CMK (cell line): ENCODE measurements around the gene MAPT.
"Not testable (repeated sequence)": the region's sequence is repeated elsewhere in the genome, so short reads cannot be mapped to it uniquely, and the experiment has no call there.

Experiments
- DNase-seq: peaks from one replicate; pipeline ENCODE4 v3.0.0-alpha.2; 2010; ENCODE audit warnings: low read depth

MAPT gene

DNA sequence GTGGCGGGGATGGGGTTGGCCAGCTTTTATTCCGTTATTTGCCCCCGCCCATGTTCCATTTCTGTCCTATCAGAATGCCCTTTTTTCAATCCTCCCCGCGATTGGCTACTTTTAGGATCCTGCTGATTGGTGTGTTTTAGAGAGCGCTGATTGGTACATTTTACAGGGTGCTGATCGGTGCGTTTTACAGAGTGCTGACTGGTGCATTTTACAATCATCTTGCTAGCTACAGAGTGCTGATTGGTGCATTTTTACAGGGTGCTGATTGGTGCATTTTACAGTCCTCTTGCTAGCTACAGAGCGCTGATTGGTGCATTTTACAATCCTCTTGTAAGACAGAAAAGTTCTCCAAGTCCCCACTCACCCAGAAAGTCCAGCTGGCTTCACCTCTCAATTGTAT lies 32.2 kb upstream of the MAPT start:
- not testable (repeated sequence) for DNase-seq

DNA sequence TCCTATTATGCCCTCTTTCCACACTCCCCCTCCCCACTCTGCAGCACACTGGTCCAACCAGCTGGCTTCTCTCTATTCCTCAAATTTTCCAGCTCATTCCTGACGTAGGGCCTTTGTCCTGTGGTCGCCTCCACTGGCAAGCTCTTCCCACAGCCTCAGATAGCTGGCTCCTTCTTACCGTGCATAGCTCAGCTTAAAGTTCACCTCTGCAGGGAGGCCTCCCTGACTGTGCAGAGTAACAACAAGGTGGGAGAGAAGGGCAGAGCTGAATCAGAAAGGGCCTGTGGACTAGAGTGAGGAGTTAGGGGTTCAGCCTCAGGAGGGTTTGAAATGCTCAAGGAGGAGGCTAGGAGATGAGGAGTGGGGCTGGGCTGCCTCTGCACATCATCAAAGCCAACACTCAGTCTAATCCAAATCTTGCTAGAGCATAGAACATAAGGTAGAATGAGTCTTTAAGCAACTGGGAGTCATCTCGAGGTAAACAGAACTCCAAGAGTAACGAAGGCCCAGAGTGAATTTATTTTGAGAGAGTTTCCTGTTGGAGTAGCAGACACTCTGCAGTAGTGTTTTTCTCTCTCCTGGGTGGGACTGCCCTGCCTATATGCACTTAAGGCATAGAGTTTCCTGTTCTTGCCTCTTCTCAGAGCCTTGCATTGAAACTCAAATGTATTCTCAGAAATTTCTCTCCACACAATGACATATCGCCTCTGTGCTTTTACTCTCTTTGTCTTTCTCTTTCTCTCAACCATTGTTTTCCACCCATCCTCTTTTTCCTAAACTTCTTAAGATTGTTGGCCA lies 30.3 kb upstream of the MAPT start:
- no peak for DNase-seq

DNA sequence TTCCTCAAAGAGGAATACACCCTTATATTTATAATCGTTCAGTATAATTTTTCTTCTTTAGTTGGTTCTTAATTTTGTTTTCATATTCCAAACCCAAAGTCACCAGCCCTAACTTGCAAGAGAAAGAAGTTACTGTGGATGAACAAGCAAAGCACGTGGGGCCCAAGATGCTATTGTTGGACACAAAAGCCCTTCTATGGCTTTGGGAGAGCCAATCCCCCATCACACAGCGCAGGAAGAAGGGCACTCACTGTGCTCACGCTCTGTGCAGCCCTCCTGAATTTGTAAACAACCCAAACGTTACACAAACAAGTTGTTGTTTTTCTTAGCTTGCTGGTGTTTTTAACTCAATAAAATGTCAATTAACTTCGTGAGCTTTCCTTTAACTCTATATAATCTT lies 27.2 kb upstream of the MAPT start:
- DNase-seq, result no peak

DNA sequence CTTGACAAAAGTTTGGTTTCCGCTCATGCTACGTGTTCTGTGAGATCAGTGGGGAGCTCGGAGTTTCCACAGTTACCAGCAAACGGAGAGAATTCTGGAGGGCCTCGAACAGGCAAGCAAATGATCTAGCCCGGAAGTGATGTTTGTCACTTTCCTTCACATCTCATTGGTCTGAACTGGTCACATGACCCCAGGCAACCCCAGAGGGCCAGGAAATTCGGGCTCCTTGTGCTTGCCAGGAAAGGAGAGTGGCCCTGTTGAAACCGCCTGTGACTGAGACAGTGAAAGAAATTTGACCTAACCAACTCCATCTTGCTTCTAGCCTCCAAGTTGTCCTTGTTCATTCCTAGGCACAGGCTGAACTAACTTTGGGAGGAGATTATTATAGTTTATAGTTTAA lies 26.7 kb upstream of the MAPT start:
- peak; percentile 4 for DNase-seq

DNA sequence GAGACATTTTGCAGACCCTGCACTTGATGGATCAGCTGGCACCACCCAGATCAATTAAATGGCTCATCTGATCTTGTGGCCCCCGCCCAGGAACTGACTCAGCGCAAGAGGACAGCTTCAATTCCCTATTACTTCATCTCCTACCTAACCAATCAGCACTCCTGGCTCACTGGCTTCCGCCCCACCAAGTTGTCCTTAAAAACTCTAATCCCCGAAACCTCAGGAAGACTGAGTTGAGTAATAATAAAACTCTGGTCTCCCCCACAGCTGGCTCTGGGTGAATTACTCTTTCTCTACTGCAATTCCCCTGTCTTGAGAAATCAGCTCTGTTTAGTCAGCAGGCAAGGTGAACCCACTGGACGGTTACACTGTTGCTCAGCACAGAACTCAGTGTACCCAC lies 26.1 kb upstream of the MAPT start:
- DNase-seq, result no peak

DNA sequence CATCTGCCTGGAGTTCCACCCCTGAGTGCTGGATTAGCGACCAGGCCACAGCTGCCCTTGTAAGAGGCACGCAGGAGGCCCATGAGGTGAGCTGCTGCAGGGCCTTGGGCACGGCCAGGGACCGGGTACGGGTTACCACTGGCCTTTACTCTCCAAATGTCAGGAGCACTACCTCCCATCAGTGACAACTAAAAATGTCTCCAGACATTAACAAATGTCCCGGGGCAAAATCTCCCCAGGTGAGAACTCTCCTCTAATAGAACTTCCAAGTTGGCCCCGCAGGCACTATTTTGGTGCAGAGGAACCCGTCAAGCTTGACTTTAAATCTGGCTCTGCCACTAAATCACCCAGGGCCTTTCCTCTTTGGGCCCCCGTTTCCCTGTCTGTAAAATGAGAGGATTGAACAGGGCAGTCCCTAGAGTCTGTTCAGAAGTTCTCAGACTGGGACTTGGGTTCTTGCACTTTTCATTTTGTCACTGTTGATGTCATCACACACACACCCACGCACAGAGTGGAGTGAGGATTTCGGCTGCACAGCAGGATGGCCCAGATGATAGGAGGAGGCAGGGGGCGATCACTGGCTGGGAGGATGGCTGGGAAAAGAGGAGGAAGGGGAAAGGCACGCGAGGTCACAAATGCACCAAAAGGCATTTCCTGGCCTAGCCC lies 24.5 kb upstream of the MAPT start:
- DNase-seq, result no peak

DNA sequence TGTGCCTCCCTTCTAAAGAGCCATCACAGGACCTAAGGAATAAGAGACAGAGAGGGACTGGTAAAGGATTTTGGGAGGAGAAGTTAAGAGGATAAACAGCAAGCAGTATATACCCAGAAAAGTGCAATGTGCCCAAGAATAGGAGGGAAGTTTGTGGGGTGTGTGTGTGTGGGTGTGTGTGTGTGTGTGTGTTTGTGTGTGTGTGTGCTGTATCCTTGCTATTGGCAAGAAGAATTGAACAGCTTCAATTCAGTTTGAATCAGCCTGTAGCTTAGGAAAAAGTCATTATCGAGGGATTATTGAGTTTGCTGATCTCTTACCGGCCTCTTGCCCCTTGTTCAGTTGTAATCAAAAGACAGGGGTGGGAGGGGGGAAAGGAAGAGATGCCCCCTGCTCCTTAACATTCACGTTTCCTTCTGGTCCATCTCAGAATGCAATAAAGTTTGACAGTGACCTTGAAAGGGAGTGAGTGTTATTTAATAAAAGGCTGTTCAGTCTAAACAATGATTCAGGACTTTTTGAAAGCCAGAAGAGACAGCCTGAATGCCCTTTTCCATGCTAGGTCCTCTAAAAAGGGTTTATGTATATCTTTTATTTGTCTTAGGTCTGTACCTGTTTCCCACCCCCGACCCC lies 23.9 kb upstream of the MAPT start:
- no peak for DNase-seq

DNA sequence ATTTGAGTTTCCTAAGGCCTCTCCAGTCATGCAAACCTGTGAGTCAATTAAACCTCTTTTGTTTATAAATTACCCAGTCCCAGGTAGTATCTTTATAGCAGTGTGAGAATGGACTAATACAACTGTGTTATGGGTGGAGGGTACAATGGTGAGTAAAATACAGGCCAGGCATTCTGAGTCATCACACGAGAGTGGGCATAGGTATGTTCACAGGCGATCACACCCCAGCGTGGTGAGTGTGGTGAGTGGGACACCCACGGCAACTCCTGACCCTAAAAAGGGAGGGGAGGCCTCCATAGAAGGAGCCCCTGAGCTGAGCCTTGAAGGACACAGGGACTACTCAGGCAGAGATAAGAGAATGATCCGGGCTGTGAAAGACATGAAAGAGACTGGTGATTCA lies 22.6 kb upstream of the MAPT start:
- DNase-seq, result no peak

DNA sequence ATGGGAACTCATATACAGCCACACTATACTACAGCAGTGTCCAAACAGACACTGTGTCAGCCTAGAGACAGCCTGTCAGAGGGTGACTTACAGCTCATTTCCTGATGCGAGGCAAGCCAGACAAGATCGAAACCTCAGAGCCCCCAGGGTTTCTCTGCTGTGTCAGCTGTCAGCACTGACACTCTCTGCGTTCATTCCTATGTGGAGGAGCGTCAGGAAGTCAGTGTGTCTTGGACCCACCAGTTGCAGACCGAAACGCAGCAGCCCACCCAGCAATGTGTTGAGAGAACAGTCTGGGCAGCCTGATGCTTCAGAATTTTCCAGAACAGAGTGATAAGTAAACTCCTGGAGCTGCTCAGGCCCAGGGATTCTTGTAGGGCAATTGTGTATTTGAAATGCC lies 20.6 kb upstream of the MAPT start:
- DNase-seq, result no peak

DNA sequence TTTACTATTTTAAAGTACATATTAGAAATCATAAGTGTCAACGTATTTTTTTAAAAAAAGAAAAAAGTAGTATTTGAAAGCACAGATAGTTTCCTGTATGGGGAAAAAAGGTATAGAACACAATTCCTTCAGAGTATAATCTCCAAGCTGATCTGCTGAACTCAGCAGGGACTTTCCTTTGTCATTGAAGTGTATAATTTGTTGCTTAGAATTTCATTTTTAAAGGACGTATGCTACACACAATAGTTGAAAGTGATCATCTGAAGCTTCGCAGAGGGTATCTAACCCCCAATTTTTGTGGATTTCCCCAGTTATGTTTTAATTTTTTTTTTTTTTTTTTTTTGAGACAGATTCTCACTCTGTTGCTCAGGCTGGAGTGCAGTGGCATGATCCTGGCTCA lies 20.2 kb upstream of the MAPT start:
- no peak for DNase-seq

DNA sequence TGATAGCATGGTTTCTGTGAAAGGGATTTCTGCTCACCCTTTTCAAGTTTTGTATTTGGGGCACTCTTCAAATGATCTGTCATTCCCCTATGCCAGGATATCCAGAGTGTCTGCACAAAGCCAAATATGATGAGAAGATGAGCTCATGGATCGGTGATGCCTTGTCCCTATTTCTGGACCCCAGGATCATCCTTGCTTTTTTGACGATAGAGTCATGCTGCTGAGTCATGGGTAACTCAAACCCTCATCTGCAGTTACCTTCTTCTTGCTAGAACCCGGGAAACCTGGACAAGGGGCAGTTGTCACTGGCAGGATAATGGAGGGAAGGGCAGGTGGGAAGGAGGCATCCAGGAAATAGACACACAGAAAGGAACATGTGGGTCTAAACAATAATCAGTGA lies 17.8 kb upstream of the MAPT start:
- no peak for DNase-seq

DNA sequence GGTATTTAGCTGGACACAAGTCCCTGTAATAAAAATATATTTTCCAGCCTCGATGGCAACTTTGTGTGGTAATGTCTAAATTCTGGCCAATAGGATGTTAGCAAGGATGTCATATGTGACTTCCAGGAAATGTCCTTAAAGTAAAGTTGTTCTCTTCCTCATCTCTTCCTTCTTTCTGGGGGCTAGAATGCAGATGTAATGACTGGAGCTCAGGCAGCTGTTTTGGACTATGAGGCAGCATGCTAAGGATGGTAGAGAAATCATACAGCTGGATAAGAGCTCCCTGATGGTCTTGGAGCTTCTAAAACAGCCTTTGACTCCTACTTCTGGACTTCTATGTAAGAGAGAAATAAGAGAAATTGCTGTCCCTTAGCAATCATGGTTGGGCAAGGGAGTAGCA lies 16.9 kb upstream of the MAPT start:
- DNase-seq, result no peak

DNA sequence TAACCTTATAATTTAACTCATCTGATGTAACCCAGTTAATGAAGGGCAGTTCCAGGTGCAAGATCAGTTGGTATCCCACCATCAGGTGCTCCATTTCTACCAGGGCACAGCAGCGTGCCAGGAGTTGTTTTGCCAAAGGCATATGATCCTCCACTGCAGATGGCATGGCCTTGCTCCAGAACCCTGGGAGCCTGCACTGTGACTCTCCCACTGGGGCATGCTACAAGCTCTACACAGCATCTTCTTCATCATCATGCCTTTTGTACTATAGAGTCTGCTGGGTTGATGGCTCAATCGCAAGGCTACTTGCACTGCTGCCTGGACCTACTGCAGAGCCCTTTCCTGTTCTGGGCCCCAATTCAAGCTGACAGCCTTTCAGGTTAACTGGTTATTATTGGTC lies 11.3 kb upstream of the MAPT start:
- no peak for DNase-seq

DNA sequence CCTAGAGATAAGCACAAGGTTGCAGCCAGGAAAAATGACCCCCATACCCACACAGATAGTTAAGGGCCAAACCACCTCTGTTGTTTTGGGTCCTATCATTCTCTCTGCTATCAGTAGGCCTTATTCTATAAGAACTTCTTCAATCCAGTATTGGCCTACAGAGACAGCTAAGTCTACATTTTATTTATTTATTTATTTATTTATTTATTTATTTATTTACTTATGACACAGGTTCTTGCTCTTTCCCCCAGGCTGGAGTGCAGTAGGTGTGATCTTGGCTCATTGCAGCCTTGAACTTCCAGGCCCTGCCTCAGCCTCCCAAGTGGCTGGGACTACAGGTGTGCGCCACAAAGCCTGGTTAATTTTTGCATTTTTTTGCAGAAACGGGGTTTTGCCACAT lies 7.5 kb upstream of the MAPT start:
- no peak for DNase-seq

DNA sequence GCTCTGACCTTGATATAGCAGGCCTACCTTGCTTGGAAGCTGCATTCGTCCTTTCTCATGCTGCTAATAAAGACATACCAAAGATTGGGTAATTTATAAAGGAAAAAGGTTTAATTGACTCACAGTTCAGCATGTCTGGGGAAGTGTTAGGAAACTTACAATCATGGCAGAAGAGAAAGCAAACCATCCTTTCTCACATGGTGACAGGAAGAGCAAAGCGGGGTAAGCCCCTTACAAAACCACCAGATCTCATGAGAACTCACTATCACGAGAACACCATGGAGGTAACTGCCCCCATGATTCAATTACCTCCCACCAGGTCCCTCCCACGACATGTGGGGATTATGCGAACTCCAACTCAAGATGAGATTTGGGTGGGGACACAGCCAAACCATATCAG lies 6.0 kb upstream of the MAPT start:
- no peak for DNase-seq

DNA sequence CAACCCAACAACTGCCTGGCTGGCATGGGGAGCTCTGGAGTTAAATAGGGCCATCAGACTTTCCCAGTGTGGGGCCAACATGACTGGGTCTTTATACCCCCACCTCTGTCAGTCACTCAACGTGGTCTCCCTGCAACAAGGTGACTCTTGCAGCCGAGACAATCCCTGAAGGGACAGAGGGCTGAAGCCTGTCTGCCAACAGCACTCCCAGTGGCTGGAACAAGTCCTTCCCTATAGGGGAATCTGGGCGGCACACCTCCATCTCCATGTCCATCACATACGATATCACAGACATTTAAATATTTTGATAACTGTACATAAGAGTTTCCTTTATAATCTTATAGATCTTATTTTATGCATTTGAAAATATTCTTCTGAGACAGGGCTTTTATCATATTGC lies 4.8 kb upstream of the MAPT start:
- DNase-seq, result no peak

DNA sequence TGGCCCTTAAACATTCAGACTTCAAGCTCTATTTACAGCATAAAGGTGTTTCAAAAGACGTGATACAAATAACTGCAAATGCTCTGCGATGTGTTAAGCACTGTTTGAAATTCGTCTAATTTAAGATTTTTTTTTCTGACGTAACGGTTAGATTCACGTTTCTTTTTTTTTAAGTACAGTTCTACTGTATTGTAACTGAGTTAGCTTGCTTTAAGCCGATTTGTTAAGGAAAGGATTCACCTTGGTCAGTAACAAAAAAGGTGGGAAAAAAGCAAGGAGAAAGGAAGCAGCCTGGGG lies 681 bp upstream of the MAPT start:
- no peak for DNase-seq

DNA sequence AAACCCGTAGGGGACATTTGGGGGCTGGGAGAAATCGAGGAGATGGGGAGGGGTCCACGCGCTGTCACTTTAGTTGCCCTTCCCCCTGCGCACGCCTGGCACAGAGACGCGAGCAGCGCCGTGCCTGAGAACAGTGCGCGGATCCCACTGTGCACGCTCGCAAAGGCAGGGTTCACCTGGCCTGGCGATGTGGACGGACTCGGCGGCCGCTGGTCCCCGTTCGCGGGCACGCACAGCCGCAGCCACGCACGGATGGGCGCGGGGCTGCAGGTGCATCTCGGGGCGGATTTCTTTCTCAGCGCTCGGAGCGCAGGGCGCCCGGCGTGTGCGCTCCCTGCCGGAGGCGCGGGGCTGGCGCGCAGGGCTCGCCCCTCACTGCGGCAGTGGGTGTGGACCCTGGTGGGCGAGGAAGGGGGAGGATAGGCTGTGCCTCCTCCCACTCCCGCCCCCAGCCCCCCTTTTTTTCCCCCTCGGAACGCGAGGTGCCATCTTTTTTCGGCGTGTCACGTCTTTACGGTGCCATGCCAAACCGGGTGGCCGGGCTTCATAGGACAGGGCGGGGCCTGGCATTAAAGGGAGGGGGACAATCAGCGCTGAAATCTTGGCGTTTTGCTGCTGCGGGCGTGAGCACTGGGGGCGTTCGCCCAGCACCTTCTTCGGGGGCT lies 1.1 kb downstream of the MAPT start:
- no peak for DNase-seq

DNA sequence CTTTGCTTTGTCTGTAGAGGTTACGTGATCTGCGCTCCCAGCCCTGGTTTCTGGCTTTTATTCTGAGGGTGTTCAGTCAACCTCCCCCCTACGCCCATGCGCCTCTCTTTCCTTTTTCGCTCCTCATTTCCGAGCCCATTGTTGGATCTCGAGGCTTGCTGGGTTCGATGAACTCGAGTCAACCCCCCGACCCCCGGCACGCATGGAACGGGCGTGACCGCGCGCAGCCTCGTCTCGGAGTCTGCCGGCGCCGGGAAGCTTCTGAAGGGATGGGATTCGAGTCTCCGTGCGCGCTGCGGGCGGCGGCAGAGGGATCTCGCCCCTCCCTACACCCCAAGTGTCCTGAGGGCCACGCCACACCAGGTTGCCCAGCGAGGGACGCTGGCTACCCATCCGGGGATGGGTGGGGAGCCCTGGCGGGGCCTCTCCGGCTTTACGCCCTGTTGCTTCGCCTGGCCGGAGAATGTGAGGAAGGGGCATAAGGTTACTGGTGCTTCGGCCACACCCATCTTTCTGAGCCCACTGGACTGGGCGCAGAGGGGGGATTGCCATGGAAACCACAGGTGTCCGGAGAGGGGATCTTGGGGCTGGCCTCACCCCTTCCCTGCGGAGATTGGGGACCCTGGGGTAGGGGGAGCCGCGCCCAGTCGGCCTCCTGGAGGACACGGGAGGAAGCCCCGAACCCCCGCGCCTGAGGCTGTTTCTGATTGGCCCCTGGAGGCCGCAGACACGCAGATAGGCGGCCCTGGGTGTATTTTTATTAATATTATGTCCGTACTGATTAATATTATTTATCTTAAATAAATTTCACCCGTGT lies 1.8 kb downstream of the MAPT start:
- DNase-seq, result no peak

DNA sequence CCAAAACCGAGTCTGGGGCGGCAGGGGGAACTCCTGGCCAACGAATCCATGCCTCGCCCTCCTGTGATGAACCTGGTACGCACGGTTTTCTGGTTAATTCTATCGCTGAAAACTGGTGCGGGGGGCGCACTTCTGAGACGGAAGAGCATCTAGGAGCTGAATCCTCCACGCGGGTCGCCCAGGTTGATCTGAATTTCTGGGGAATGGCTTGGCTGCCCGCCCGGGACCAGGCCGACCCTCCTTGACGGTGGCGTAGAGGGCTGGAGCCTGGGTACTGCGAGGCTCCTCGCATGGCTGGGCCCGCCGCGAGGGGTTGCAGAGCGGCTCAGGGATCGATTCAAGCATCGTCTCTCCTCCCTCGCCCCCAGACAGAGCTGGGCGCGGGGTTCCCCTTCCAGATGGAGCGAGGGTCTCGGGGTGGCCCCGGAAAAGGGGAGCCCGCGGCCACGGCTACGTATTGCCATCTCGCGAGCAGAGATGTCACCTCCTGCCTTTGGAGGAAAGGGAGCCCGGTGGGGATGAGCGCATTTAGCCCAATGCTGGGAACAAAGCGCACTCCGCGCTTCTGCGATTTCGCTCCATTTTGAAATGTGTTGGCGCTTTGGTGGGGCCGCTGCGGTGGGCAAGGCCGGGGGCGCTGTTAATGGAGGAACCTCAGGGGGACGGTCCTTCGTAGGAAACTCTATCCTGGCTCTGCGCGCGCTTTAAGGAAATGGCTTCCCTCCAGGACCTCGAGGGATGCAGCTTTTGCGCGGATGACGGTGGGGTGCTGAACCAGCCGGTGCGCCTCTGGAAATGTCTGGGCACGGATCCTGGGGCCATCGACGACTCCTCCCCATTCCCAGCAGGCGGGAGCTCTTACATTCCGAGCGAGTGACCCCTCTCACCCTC lies 2.7 kb downstream of the MAPT start:
- DNase-seq, result no peak

DNA sequence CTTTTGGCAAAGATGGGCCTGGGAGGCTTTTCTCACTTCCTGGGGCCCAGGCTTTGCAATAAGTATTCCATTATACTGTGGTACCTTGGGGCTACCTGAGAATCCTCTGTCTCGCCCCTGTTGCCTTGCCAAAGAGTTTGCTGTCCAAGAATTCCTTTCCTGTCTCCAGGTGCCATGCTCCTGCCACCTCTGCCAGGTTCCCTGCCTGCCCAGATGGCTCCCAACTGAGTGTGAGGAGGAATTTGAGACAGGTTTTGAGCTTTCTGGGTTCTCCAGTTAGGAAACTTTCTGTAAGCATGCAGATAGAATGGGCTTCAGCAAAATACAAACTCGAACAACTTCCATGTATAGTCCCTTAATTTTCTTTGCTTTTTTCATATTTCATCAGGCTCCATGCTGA lies 5.8 kb downstream of the MAPT start:
- no peak for DNase-seq
